GM18511 (cell line): ENCODE data around the gene BRAF.
A peak's percentile ranks its signal among the peaks of the same experiment; 100 is the strongest.
"Not testable (repeated sequence)": the region's sequence is repeated elsewhere in the genome, so short reads cannot be mapped to it uniquely, and the experiment has no call there.

Experiments
- ATAC-seq: cut with Tn5 transposase; IDR thresholded peaks from one replicate; pipeline ENCODE4 v1.9.1; 2021; ENCODE audit warnings: mild to moderate bottlenecking, moderate library complexity; ENCODE audit not compliant: unreplicated experiment

BRAF gene

GRCh38 chr7:140719721-140720120 is 205.0 kb downstream of the BRAF start:
- no peak for ATAC-seq

DNA sequence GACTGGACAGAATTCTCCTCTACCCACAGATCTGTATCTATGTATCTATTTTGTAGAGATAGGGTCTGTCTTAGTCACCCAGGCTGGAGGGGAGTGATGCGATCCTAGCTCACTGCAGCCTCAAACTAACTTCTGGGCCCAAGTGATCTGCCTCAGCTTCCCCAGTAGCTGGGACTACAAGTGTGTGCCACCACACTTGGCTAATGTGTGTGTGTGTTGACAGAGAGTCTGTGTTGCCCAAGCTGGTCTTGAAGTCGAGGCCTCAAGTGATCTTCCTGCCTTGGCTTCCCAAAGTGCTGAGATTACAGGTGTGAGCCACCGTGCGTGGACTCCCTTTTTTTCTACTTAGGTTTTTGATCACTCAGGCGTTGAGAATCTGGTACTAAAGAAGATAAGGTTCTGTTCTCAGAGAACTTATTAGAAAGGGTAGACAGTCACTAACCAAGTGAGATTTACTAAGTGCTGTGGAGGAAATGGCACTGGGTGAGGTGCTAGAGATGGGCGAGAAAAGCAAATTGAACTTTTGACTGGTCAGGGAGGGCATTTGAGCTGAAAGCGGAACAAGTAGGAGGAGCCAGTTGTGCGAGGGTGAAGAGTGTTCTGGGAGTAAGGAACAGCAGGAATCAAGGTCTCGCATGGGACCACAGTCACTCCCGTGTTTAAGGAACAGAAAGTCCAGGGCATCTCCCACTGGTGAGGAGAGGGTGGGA is 210.2 kb downstream of the BRAF start:
- ATAC-seq, result no peak

GRCh38 chr7:140712392-140712791 is 212.3 kb downstream of the BRAF start:
- ATAC-seq, result not testable (repeated sequence)

DNA sequence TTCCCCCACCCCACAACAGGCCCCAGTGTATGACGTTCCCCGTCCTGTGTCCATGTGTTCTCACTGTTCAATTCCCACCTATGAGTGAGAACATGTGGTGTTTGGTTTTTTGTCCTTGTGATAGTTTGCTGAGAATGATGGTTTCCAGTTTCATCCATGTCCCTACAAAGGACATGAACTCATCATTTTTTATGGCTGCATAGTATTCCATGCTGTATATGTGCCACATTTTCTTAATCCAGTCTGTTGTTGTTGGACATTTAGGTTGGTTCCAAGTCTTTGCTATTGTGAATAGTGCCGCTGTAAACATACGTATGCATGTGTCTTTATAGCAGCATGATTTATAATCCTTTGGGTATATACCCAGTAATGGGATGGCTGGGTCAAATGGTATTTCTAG is 216.0 kb downstream of the BRAF start:
- not testable (repeated sequence) for ATAC-seq

DNA sequence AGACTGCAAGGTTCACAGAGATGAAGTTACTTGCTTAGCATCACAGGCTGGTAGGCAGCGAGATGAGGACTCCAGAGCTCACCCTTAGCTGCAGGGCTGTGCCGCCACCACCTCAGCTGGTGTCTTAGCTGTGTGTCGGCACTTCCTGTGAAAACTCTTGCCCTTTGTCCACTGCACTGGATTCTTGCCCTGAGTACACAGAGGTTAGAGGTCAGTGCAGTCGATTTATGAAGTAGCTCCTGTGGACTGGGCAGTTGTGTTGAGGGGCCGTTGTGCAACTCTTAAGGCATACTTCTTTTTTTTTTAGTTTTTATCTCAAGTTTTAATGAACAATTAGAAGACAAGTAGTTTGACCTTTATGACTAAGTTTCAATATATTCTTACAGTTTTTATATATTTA is 217.6 kb downstream of the BRAF start:
- ATAC-seq, result no peak

DNA sequence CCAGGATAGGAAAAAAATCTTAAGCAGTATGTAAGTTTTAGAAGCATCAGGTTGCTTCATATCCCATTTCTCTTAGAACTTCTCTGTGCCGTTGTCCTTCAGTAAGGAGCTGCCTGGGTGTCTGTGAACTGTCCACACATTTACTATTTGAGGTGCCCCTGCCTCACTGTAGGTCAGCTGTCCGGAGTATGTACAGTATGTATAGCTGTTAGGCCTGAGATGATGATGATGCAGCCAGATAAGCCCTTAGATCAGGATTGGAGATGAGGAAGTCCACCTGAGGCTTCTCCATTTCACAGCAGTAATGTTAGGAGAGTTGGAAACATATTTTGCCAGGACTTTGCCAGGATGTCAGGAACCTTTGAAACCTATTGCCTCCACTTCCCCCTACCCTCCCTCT is 220.5 kb downstream of the BRAF start:
- ATAC-seq, result no peak

- ATAC-seq, result no peak
These were observed 222.0 kb downstream of the BRAF start for GRCh38 chr7:140702774-140703173.

GRCh38 chr7:140698477-140698876 is 226.3 kb downstream of the BRAF start:
- no peak for ATAC-seq

DNA sequence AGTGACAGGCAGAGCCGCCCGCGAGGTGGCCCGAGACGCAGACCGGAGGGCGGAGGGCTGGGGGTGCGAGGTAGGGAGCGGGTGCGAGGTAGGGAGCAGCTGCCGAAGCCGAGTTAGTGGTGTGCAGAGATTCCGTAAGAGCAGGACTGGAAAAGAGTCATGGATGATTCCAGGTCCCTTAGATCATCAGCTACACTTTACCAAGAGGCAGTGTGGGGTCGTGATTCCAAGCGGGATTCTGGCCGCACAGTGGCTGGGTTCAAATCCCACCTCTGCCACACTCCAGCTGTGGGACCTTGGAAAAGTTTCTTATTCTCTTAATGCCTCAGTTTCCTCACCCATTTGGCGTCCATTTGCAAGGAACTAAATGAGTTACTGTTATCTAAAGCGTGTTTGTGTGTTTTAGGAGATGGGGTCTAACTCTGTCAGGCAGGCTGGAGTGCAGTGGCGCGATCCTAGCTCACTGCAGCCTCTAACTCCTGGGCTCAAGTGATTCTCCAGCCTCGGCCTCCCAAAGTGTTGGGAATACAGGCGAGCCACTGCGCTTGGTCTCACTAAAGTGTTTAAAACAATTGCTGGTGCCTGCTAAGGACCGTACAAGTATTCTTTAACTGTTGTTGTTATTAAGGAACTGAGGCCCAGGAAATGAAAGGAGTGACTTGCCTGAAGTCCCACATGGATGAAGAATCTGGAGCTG is 227.1 kb downstream of the BRAF start:
- ATAC-seq, result no peak

- peak; percentile 92 for ATAC-seq
These were observed 227.9 kb downstream of the BRAF start, which contains the start of gene NDUFB2 for GRCh38 chr7:140696680-140697446. Gene NDUFB2, plus strand, starts transcription at chr7:140696708. Its CDS starts 37 bp downstream, at chr7:140696745.

DNA sequence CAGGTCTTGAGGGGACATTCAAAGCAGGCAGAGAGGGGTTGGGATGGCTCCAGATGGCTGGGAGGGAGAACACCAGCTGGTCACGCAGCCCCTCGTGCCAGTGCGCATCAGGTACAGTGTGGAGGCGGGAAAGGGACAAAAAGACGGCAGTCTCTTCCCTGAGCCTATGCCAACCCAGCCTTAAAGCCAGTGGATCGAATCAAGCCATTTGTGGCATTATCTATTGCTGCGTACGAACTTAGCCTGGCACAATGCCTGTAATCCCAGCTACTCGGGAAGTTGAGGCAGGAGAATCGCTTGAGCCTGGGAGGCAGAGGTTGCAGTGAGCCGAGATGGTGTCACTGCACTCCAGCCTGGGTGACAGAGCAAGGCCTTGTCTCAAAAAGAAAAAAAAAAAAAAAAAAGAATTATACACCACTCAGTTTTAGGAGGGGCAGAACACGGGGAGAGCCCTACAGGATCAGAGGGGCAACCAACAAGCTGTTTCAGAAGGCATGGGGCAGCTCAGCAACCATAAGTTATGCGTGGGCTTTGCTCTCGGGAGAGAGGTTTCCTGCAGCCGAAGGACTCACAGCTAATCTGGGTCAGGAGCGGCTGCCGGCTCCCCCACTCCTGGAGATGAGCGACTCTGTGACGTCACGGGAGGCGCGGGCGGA is 228.6 kb downstream of the BRAF start:
- no peak for ATAC-seq

- no peak for ATAC-seq
These were observed 229.3 kb downstream of the BRAF start for GRCh38 chr7:140695381-140695780.

- ATAC-seq, result no peak
These were observed 230.1 kb downstream of the BRAF start for GRCh38 chr7:140694592-140694991.

DNA sequence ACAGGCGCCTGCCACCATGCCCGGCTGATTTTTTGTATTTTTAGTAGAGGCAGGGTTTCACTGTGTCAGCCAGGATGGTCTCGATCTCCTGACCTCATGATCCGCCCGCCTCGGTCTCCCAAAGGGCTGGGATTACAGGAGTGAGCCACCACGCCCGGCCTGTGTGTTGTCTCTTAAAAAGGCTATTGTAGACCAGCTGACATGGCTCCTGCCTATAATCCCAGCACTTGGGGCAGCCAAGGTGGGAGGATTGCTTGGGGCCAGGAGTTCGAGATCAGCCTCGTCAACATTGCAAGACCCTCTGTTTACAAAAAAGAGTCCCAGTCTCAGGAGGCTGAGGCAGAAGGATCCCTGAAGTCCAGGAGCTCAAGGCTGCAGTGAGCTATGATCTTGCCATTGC is 230.9 kb downstream of the BRAF start:
- ATAC-seq, result not testable (repeated sequence)

DNA sequence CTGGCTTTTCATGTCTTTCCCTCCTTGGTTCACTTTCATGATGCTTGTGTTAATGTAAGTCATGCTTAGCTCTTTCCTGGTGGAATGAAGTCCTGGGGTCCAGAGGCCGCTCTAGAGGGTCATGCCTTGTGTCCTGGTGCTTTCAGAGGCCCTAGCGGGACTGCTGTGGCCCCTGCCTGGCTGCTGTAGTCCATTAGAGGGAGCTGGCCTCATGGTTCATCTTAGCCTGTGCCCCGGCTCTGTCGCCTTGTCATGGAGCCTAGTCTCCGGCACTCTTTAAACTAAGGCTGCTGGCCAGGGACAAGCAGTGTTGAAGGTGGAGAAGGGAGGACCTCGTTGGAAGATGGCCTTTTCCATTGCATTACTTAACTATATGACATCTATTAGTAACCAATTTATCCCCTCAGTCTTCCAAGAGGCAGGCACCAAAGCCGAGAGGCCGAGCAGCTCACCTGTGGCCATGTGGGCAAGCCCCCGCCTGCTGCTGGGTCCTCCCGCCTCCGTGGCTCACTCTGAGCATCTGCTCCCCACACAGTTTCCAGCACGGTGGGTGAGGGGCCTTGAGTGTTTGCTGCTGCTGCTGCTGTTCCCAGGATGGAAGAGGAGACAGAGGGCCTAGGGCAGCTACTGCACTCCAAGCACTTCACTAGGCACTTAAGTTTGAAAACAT is 233.2 kb downstream of the BRAF start:
- ATAC-seq, result no peak

- no peak for ATAC-seq
These were observed 235.3 kb downstream of the BRAF start for GRCh38 chr7:140689199-140690152.

DNA sequence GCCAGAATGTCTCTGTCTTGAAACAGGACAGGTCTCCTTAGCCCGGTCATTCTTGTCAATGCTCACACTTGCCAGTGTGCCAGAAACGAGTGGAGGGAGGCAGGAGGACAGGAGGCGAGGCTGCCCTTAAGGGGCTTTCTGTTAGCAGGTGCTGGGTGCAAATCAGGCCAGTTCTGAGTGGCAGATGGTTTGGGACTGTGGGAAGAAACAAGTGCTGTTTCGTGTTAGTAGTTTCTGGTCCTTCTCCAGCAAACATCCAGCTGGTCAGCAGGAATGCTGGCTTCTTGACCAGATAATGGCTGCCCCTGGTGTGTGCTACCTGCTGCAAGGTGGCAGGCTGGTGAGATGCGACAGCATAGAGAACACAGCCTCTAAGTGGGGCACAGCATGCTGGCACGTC is 236.4 kb downstream of the BRAF start:
- ATAC-seq, result no peak

GRCh38 chr7:140686921-140687320 is 237.8 kb downstream of the BRAF start:
- ATAC-seq, result no peak

- ATAC-seq, result no peak
These were observed 239.2 kb downstream of the BRAF start for GRCh38 chr7:140685407-140686087.
